Stimulated activated CD8-positive, alpha-beta memory T cell treated with anti-CD3 and anti-CD28 coated beads, Interleukin-4, amount 100 ng/mL, for 1 hour (primary cell): ENCODE results near the gene GPSM1.

Experiments used
- DNase-seq, 2 donors: peaks; one replicate each; pipeline ENCODE4 v3.0.0-alpha.2; 2020; ENCODE audit warnings: low read depth in 2 of 2, low spot score in 1 of 2

GPSM1 gene

DNA sequence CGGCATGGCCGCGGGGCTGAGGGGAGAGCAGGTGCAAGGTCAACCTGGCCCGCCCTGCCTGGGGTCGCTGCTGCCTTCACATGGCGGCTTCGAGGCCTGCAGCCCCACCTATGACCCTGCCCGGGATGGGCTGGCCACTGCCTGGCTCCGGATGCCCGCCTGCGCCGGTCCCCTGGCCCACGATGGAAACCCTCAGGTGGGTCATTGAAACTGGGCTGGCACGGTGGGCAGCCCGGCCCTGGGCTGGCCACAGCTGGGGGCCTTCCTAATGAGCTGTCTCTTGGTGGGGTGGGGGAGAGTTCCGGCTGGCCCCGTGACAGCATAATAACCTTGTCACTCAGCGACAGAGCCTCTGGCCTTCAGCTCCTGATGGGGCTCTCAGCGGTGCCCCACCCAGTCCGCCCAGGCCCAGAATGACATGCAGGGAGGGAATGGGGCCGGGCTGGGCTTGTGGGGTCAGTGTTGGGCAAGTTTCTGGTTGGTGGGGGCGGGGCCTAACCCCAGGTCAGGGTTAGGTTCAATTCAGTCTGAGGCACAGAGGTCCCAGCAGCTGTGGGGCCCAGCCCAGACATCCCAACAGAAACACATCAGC, 23.4 kb upstream of the GPSM1 start, which contains the start of gene CCDC187:
Gene CCDC187 (minus strand): TSS at position 270 of the 592 bp plus-strand sequence. CDS start 264 bp downstream, at position 6.
- no peak for DNase-seq

DNA sequence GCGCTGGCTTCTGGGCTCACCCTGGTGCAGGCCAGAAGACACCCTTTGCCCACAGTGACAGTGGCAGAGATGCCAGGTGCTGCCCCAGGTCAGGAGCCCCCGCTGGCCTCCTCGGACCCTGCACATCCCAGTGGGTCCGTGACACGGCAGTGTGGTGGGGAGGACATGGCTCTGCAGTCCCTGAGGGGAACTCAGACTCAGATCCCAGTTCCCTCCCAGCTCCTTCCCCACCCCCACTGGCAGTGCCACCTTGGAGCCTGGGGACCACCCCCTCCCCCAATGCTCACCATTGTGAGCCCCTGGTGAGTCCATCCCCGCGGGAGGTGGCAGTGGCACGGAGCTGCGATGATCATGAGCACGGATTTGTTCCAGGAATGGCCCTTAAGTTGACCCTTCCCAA, 22.9 kb upstream of the GPSM1 start:
- DNase-seq, result no peak

DNA sequence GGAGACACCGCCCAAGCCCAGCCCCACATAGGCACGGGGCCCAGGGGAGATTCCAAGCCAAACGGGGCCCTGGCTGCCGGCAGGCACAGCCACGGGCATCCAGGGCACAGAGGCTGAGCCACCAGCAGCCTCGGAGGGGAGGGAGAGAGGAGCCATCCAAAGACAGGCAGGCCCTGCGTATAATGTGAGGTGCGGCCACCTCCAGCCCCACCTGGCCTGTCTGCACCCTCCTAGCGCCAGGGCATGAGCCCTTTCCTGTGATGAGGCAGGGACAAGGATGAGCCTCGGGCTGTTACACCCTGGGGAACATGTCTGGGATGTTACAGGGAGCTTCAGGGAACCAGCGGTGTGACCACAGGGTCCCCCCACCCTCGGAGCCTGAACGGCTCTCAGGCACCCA, 22.4 kb upstream of the GPSM1 start:
- no peak for DNase-seq

DNA sequence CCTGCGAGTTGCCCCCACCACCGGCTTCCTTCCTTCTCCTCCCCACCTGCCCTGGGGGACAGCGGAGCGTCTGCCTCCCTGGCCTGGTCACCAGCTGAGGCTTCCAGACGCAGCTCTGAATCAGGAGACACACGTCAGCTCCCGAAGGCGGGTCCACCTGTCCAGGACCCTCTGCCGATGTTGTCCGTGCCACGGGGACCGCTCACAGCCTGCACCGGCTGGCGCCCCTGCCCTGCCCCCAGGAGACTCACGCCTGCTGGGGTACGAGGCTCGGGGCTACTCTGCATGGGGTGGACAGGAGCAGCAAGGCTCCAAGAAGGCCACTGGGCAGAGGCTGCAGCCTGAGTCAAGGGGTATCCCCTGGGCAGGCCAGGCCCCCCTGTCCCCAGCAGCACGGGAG, 21.5 kb upstream of the GPSM1 start:
- no peak for DNase-seq

DNA sequence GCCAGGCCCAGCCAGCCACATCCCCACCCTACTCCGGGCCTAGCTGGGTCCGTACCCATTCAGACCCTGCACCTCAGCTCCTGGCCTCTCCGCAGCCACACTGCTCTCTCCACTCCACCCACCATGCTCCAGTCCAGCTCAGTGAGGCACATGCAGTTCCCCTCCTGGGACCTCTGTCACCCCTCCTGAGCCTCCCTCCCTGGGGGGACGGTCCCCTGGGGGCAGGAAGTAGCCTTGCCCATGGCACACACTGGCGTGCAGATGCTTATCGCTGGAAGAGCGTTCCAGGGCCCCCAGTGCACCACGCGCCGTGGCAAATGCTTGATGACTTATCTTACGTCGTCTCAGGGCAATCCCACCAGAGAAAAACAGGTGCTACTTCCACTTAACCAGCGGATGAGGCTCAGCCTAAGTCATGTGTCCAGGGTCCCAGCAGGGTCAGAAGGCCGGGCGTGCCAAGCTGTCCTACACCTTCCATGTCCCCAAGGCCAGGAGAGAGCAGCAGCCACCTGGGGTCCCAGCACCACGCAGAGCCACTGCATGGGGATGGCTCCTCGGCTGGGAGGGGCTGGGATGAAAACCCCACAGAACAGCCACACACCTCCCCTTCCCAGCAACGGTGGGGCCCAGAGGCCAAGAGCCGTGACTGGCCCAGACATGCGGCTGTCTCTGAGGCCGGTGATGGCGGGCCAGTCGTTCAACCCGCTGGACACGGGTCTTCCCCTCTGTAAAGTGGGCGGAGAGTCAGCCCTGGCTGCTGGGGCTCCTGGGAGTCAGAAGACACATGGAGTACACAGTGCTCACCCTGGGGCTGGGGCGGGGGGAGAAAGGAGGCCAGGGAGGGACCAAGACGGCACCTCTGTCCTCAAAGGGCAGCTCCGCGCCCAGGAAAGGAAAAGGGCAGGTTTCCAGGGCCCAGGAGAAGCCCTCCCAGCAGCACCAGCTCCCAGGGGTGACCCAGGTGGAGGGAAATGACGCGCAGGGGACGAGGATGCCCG, 20.8 kb upstream of the GPSM1 start:
- DNase-seq, result no peak

DNA sequence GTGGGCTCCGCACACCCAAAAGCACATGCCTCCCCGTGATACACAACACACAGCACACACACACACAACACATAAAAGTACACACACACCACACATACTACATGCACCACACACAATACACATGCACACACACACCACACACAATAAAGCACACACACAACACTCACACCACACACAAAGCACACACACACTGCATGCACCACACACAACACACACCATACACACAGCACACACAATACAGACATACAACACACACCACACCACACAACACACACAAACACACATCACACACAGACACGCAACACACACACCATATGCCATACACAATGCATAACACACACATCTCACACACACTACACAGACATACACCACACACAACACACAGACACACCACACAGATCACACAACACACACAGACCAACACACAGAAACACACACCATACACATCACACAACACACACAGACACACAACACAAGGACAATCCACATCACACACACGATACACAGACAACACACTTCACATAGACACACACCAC, 20.1 kb upstream of the GPSM1 start:
- no peak for DNase-seq

DNA sequence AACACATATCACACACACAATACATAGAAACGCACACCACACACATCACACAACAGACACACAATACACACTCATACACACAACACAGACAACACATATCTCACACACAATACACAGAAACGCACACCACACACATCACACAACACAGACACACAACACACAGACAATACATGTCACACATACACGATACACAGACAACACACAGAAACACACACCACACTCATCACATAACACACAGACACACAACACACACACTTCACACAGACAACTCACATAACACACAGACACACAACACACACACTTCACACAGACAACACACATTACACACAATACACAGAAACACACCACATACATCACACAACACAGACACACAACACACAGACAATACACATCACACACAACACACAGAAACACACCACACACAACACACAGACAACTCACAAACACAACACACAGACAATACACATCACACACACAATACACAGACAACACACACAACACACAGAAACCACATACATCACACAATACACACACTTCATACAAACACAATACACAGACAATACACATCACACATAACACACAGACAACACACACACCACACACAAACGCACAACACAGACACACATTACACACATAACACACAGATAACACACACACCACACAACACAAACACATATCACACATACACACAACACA, 19.2 kb upstream of the GPSM1 start:
- DNase-seq, result no peak

DNA sequence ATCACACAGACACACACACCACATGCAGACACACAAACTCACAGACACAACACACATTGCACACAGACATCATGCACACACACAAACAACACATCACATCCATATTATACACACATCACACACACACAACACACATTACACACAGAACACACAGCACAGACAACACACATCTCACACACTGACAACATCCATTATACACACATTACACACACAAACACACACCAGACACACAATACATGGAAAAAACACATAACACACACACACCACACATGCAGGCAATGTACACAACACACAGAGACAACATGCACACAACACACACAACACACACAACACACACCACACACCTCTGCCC, 18.7 kb upstream of the GPSM1 start:
- DNase-seq, result no peak

DNA sequence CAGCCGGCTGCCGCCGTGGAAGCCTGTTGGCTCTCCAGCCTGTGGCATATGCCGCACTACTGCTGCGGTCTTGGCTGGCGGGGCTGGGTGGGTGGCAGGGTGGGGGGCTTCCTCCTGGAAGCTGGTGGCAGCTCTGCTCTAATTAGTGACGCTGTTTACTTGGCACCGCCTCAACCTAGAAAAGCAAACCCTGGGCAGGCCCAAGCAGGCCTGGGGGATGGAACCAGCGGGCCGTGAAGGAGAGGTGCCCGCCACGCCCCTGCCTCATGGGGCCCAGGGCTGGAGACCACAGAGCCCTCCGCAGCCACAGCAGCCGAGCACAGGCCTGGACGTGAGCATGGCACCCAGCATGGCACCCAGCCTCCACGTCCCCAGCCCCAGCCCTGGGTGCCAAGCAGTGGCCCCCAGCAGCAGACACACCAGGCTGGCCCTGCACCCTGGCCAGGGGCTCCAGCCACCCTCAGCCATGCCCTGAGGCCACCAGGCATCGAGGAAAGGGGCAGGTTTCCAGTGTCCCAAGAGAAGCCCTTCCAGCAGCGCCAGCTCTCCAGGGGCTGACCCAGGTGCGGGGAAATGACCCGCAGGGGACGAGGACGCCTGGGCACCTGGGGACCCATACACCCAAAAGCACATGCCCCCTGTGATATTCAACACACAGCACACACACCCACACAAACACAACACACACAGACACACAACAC, 18.1 kb upstream of the GPSM1 start:
- DNase-seq, result no peak

DNA sequence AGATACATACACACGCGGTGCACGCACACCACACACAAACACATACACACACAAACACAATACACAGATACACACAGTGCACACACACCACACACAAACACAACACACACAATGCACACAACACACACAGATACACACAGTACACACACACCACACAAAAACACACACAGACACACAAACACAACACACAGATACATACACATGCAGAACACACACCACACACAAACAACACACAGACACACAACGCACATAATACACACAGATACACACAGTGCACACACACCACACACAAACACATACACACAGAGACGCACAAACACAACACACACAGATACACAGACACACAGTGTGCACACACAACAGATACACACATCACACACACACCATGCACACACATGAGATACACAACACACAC, 17.5 kb upstream of the GPSM1 start:
- DNase-seq, result no peak

DNA sequence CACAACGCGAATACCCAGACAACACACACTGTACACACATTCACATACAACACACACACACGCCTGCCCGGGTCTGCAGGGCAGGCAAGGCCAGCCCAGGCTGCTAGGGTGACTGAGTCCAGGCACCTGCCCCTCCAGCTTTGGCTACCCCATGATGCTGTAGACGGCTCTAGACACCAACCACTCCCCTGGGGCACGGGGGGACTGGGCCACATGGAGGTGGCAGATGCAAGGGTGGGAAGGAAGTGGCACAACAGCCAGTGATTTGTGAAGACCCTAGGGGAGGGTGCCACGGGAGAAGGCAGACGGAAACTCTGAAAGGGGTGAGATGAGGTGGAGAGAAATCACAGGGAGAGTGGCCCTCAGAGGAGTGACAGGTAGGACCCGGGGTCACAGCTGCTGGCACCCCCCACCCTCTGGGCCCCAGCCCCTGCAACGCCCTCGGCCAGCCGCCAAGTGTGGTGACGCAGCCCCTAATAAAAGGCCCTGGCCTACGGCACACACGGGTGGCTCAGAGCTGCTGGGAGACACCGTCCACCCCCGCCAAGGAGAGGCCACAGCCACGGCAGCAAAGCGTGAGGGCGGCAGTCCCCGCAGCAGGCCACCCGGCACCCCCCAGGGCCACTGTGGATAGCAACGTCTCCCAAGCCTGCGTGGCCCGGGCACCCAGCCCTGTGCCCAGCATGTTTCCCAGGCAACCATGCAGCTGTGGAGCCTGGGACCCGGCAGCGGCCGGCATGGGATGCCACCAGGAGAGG, 16.9 kb upstream of the GPSM1 start:
- DNase-seq, result no peak

DNA sequence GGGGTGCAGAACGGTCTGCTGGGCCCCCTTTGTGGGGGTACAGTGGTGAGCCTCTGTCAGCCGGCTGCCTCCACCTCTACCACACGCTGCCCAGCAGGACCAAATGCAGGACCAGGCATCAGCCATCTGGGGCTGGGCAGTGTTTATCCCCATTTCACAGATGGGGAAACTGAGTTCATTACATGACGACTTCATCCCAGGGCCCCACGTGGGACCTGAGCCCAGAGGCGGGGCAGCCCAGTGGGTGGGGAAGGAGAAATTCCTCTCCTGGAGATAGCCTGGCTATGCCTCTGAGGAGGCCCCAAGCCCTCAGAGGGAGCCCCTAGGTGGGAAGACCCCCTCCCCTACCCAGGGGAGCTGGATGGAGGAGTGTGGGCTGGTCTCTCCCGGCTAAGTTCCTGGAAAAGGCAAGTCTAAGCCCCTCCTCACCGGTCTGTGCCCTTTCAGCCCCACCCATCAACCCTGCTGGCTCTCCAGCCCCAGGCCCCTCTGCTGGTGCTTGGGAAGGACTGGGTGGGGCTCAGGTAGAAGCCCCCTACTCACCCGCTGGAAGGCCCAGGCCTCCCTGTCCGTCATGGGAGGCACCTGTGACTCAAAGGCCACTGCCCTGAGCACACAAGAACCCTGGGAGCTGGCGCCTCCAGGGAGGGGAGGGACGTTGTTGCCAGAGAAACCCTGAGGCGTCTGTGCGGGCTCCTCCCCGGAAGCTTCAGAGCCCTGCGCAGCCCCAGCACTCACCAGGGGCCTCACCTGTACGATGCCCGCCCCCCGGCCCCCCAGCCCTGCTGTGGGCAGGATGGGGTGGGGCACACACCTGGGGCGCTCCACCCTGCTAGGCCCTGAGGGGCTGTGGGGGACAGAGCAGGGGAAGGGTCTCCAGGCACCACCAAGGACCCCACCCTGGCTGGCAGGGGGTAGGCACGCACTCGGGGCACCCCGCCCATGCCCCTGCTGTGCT, 16.0 kb upstream of the GPSM1 start:
- no peak for DNase-seq

DNA sequence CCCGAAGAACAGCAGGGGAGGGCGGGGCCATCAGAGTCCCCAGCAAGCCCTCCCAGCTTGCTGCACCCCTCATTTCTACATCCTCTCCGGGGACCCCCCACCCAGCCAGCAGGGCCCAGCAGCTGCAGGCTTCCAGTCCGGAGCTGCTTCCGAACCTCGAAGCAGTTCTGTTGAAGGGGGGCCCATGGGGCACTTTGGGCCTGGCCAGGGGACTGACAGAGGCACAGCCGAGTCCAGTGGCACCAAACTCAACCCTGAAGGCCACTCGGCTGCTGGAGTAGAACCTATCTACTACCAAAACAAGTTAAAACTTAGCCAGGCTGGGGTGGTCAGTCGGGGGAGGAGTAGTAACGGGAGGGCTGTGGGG, 15.3 kb upstream of the GPSM1 start:
- DNase-seq, result no peak

DNA sequence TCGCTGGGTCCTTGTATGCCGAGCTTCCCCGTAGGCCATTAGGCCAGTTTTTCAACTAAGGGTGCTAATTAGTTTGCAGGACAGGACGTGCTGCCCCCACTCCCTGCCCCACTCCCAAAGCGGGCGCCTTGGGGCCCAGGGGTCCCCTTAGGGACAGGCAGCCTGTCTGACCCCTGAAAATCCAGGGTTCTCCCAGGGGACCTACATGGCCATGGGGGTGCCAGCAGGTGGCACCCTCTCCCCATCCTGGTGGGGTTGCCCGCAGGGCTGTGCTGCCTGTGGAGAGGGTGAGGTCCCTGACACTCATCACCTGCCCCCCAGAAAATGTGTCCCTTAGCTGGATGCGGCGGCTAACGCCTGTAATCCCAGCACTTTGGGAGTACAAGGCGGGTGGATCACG, 14.9 kb upstream of the GPSM1 start:
- no peak for DNase-seq

DNA sequence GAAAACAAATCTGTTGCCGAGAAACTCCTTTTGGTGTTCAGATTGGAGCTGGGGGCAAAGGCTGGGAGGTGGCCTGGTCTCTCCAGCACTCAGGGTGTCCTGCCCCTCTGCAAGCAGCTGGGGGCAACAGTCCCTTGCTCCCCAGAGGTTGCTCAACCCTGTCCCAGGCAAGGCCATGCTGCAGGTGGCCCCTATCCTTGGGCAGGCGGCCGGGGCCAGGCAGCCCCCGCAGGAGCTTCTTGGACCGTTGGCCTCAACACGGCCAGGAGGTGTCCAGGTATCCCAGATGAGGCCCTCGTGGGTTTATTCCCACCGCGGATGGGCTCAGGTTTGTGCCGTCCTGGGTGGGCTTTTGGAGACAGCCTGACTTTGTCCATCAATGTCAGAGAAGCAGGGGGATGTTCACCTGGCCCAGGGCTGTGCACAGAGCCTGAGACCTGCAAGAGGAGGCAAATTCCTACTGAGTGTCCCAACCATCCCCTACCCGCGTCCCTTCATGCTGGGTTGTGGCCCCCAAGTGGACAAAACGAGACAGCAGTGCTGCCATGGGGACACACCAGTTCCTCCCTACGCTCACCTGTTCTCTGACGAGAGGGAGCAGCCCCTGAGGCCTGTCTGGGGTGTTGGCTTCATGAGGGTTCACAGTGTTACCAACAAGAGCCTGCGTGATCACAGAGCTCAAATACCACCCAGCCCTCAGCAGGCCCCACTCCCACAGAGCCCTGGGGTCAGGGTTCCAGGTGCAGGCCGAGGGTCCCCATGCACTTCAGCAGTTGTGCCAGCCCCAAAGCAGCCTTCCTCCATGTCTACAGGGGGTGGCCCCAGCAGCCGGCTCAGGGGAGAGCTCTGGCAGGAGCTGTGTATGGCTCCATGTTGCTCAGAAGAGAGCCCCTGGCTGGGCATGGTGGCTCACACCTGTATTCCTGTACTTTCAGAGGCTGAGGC, 14.0 kb upstream of the GPSM1 start:
- no peak for DNase-seq

DNA sequence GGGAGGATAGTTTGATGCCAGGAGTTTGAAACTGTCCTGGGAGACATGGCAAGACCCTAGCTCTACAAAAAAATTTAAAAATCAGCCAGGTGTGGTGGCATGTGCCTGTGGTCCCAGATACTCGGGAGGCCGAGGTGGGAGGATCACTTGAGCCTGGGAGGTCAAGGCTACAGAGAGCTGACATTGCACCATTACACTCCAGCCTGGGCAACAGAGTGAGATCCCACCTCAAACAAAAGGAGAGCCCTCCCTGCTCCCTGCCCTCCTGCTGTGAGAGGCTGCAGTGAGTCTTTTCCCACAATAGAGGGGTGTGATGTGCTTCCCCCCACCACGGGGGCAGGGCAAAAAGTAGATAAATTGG, 13.3 kb upstream of the GPSM1 start:
- no peak for DNase-seq

DNA sequence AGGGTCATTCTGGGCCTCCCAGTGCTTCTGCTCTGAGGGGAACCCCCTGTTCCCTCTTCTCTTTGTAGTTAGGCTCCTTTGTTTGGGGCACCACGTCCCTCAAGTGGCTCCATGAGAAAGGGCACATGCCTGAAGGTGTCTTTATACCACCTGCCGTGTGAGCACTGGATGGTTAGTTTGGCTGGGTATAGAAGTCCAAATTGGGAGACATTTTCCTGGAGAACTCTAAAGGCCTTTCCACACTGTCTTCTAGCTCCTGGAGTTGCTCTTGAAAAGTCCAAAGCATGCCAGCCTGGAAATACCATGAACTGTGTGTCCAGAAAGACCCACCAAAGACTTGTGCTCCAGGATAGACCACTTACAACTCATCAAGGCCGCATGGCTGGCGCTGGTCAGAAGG, 12.4 kb upstream of the GPSM1 start:
- DNase-seq, result no peak

DNA sequence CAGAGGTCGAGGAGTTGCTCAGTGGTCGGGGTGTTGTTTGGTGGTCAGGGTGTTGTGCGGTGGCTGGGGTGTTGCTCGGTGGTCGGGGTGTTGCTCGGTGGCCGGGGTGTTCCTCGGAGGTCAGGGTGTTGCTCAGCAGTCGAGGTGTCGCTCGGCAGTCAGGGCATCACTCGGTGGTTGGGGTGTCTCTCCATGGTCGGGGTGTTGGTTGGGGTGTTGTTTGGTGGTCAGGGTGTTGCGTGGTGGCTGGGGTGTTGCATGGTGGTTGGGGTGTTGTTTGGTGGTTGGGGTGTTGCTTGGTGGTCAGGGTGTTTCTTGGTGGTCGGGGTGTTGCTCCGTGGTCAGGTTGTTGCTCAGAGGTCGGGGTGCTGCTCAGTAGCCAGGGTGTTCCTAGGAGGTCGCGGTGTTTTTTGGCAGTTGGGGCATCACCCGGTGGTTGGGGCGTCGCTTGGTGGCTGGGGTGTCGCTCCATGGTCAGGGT, 11.0 kb upstream of the GPSM1 start:
- DNase-seq, result no peak
